Bronchial epithelial cell (primary cell): ENCODE measurements around the gene TEDC2. TPM values are rescaled to one million over a fixed set of nuclear protein-coding genes. Genes with fewer than 3 reads are reported as not detected.

Experiments
- DNase-seq: peaks from one replicate; pipeline ENCODE4 v3.0.0-alpha.2; 2010; ENCODE audit warnings: low read depth
- FAIRE-seq: peaks from 2 replicates; lab custom pipeline; 2011; peaks lifted over from hg19 to GRCh38; lab: Jason Lieb, UNC
- H3K27me3 ChIP-seq: 2 replicates; pipeline ENCODE4 v1.5.1; 2011; ENCODE audit warnings: low read length; ENCODE audit not compliant: control insufficient read depth, insufficient read depth
- H3K36me3 ChIP-seq: 2 replicates; pipeline ENCODE4 v1.5.1; 2011; ENCODE audit warnings: low read length; ENCODE audit not compliant: control insufficient read depth, insufficient read depth
- H3K4me3 ChIP-seq: 2 replicates; pipeline ENCODE4 v1.5.1; 2011; ENCODE audit warnings: mild to moderate bottlenecking, low read depth, low read length, control low read depth
- CTCF ChIP-seq: IDR thresholded peaks from 2 replicates; pipeline ENCODE4 v1.5.1; 2011; ENCODE audit warnings: mild to moderate bottlenecking, moderate library complexity, low read length, control low read depth, inconsistent platforms; ENCODE audit not compliant: insufficient read depth, severe bottlenecking
- total RNA-seq: library from RNA; depleted of rRNA; stranded (reverse); fragments of >200 nt; gene quantifications from 2 replicates; pipeline ENCODE4 v1.2.1, GENCODE V29; 2014

TEDC2 gene
- total RNA-seq, 1 donor from 2014 or later = 0.53 TPM

DNA sequence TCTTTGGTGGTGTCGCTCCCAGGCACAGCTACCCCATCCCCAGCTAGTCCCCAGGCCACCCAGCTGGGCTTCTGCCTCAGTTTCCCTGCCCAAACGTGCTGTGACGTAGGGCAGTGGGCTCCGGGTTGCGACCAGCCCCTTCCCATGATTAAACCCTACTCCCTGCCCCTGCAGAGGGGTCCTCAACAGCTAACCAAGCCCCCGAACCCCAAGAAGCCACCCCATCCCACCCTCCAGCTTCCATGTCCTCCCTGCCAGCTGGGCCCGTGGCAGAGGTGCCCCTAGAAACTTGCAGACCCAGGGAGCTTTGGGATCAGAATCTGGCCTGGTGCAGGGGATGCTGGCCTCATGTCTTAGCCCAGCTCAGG, 10.3 kb downstream of the TEDC2 start:
- TF ChIP-seq CTCF = no peak
- DNase-seq (no peak), FAIRE-seq (no peak)
- H3K36me3 ChIP-seq = no peaks in the 10 kb centered on the region
- H3K27me3 ChIP-seq = no peaks in the 10 kb centered on the region
- H3K4me3 ChIP-seq = no peak overlapping the region

- Histone ChIP-seq H3K36me3 (no peaks in the 10 kb centered on the region), H3K4me3 (no peak overlapping the region), H3K27me3 (no peaks in the 10 kb centered on the region)
- DNase-seq (peak; percentile 25), FAIRE-seq (no peak)
- TF ChIP-seq CTCF = no peak
These were observed 10.7 kb downstream of the TEDC2 start for GRCh38 chr16:2470603-2471015.

- TF ChIP-seq CTCF = no peak
- Histone ChIP-seq H3K27me3 (no peaks in the 10 kb centered on the region), H3K4me3 (peak within 1 kb of the TSS; percentile 10), H3K36me3 (no peaks in the 10 kb centered on the region)
- FAIRE-seq (no peak), DNase-seq (no peak)
These were observed 11.2 kb downstream of the TEDC2 start, which contains the start of gene NTN3 for GRCh38 chr16:2471016-2471652. TSS of gene NTN3 (plus strand) at chr16:2471297. CDS start at chr16:2471702, 405 bp downstream.

DNA sequence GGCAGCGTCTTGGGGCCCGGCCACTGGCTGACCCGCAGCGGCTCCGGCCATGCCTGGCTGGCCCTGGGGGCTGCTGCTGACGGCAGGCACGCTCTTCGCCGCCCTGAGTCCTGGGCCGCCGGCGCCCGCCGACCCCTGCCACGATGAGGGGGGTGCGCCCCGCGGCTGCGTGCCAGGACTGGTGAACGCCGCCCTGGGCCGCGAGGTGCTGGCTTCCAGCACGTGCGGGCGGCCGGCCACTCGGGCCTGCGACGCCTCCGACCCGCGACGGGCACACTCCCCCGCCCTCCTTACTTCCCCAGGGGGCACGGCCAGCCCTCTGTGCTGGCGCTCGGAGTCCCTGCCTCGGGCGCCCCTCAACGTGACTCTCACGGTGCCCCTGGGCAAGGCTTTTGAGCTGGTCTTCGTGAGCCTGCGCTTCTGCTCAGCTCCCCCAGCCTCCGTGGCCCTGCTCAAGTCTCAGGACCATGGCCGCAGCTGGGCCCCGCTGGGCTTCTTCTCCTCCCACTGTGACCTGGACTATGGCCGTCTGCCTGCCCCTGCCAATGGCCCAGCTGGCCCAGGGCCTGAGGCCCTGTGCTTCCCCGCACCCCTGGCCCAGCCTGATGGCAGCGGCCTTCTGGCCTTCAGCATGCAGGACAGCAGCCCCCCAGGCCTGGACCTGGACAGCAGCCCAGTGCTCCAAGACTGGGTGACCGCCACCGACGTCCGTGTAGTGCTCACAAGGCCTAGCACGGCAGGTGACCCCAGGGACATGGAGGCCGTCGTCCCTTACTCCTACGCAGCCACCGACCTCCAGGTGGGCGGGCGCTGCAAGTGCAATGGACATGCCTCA, 12.0 kb downstream of the TEDC2 start:
- H3K27me3 ChIP-seq = no peaks in the 10 kb centered on the region
- no peak for TF ChIP-seq CTCF
- FAIRE-seq (no peak), DNase-seq (no peak)
- H3K4me3 ChIP-seq = peak overlapping the region; percentile 10
- no peaks in the 10 kb centered on the region for H3K36me3 ChIP-seq

DNA sequence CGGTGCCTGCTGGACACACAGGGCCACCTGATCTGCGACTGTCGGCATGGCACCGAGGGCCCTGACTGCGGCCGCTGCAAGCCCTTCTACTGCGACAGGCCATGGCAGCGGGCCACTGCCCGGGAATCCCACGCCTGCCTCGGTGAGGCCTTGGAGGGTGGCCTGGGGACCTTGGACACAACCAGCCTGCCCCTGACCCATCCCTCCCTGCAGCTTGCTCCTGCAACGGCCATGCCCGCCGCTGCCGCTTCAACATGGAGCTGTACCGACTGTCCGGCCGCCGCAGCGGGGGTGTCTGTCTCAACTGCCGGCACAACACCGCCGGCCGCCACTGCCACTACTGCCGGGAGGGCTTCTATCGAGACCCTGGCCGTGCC, 12.6 kb downstream of the TEDC2 start:
- H3K27me3 ChIP-seq = no peaks in the 10 kb centered on the region
- no peaks in the 10 kb centered on the region for H3K36me3 ChIP-seq
- FAIRE-seq (no peak), DNase-seq (no peak)
- H3K4me3 ChIP-seq = no peak overlapping the region
- TF ChIP-seq CTCF = no peak
